ENCODE measurements around the gene TCL1A.
"Not testable (repeated sequence)": the region's sequence is repeated elsewhere in the genome, so short reads cannot be mapped to it uniquely, and the experiment has no call there.

Gene TCL1A

GRCh38 chr14:95675486-95675885, 38.4 kb downstream of the TCL1A start:
- no peak for DNase-seq (ENCODE audit: low read depth)

GRCh38 chr14:95674613-95675012, 39.3 kb downstream of the TCL1A start:
- DNase-seq (ENCODE audit: low read depth): no peak

GRCh38 chr14:95668235-95668772, 45.6 kb downstream of the TCL1A start:
- no peak for DNase-seq (ENCODE audit: low read depth)

- DNase-seq (ENCODE audit: low read depth): no peak
These were observed 46.7 kb downstream of the TCL1A start for GRCh38 chr14:95667249-95667693.

DNA sequence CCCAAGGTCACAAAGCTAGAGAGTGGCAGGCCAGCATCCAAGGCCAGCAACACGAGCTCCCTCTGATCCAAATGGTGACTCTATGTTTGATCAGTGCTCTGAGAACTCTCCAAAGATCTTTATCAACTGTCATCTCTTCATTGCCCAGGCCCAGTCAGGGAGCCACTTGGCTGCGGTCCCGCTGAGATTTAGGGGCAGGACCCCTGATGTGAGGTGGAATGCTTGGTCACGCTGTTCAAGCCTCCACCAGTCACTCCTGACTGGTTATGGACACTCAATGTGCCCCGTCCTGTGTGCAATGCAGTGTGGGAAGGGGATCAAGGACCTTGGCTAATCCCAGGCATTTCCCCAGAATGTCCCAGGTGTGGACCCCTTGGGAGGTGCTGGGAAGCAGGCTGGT, 47.5 kb downstream of the TCL1A start:
- no peak for DNase-seq (ENCODE audit: low read depth)

DNA sequence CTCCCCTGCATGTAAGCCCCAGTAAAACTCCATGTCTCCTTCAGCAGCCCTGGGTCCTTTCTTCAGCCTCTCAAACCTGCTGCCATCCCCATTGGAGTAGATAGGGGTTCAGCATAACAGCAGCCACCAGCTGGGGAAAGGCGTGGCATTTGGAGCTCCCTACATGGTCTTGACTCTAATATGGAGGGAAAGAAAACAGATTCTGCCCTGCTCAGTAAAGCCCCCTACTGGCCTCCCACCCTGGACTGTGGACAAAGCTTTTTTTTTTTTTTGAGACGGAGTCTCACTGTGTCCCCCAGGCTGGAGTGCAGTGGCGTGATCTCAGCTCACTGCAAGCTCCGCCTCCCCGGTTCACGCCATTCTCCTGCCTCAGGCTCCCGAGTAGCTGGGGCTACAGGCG, 48.4 kb downstream of the TCL1A start:
- DNase-seq (ENCODE audit: low read depth): not testable (repeated sequence)

- no peak for DNase-seq (ENCODE audit: low read depth)
These were observed 49.4 kb downstream of the TCL1A start for GRCh38 chr14:95664546-95664945.

GRCh38 chr14:95664066-95664465, 49.9 kb downstream of the TCL1A start:
- no peak for DNase-seq (ENCODE audit: low read depth)

DNA sequence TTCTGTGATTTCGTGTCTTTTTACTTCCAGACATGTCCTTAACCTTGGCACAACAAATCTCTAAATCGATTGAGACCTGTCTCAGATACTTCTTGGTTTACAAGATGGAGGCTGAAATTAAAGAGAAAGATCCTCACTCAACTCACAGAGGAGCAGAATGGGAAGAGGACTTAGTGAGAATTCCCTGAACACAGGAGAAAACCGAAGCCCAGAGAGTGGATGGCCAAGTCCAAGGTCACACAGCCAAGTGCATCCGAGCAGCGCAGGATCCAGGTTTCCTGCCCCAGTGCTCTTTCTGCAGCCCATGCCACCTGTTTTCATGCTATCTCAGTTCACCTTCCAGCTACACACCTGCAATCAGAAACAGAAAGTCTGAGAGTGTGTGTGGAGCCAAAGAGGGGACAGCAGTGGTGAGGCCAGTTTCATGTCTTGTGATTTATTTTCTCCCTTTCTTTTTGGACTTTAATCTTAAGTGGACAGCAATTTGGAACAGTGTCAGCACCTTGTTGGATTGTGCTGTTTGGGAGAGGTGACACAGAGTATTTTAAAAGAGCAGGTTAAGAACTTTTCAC, 50.6 kb downstream of the TCL1A start:
- no peak for DNase-seq (ENCODE audit: low read depth)

- no peak for DNase-seq (ENCODE audit: low read depth)
These were observed 51.3 kb downstream of the TCL1A start for GRCh38 chr14:95662376-95663186.

- no peak for DNase-seq (ENCODE audit: low read depth)
These were observed 53.0 kb downstream of the TCL1A start for GRCh38 chr14:95660651-95661515.

DNA sequence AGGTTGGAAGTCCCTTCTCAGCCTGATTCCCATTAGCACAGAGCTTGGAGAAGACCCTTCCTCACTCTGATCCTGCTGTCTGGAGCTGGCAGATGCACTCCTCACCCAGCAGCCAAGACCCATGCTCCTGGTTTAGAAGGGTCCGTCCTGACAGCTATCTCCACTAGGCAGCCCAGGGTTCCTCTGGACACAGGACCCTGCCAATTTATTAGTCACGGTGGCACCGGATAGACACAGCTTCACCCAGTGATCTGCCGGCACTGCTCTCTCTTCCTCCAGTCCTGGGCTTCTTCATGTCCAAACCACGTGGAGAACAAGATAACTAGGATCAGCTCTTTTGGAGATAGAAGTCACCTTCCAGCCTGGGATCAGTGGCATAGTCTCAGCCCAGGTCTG, 53.9 kb downstream of the TCL1A start:
- no peak for DNase-seq (ENCODE audit: low read depth)

All from EH (cell line).